ENCODE results near the gene CPEB1. TPM values are rescaled to one million over a fixed set of nuclear protein-coding genes. Genes with fewer than 3 reads are reported as not detected.

CPEB1 gene
- total and polyA plus RNA-seq, 2 of the 13 experiments (the other 11 are each of a cell fraction or from before 2014, with no cell fraction given): 0.03 to 0.07 TPM

DNA sequence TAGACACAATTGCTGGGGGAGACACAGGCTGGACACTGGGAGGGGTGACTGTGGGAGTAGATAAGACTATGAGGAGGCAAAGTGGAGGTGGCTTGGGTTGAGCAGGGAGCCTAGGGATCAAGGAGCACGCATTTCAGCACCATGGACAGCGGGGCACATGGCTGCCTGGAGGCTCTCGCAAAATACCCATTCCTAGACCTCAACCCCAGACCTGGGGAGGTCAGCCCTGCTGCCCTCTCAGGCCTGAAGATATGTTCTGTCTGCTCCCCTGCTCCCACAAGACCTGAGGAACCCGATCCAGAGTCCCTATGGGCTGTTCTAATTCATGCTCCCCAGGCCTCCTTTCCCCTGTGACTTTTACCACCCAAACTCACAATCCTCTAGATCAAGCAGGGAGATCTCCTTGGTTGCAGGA, 16.0 kb upstream of the CPEB1 start (continued):
- TF ChIP-seq PATZ1 (CRISPR knock-in tag; IDR thresholded peaks at IDR 0.05): peak; percentile 24; the same call in 1 of the 2 replicates
- peak; percentile 69; the same call in 1 of the 2 replicates for TF ChIP-seq ONECUT2 (CRISPR knock-in tag; IDR thresholded peaks at IDR 0.05)
- TF ChIP-seq, protein P1, sequence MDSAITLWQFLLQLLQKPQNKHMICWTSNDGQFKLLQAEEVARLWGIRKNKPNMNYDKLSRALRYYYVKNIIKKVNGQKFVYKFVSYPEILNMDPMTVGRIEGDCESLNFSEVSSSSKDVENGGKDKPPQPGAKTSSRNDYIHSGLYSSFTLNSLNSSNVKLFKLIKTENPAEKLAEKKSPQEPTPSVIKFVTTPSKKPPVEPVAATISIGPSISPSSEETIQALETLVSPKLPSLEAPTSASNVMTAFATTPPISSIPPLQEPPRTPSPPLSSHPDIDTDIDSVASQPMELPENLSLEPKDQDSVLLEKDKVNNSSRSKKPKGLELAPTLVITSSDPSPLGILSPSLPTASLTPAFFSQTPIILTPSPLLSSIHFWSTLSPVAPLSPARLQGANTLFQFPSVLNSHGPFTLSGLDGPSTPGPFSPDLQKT (CRISPR knock-in tag; IDR thresholded peaks at IDR 0.05; ENCODE audit: borderline replicate concordance): no peak
- TF ChIP-seq BATF2 (CRISPR knock-in tag; IDR thresholded peaks at IDR 0.05): 0 out of 2 replicates have a peak, but pooled peaks have one; percentile 26
- TF ChIP-seq FOXA3 (CRISPR knock-in tag; IDR thresholded peaks at IDR 0.05): 0 out of 2 replicates have a peak, but pooled peaks have one; percentile 22
- peak; percentile 79; the same call in 1 of the 2 replicates for TF ChIP-seq AKNA (CRISPR knock-in tag; IDR thresholded peaks at IDR 0.05; ENCODE audit: borderline replicate concordance)
- TF ChIP-seq ZNF547 (CRISPR knock-in tag; IDR thresholded peaks at IDR 0.05): 0 out of 2 replicates have a peak, but pooled peaks have one; percentile 41
- peak; percentile 20; the same call in 1 of the 2 replicates for TF ChIP-seq TERF1 (CRISPR knock-in tag; IDR thresholded peaks at IDR 0.05)
- TF ChIP-seq, protein P2, sequence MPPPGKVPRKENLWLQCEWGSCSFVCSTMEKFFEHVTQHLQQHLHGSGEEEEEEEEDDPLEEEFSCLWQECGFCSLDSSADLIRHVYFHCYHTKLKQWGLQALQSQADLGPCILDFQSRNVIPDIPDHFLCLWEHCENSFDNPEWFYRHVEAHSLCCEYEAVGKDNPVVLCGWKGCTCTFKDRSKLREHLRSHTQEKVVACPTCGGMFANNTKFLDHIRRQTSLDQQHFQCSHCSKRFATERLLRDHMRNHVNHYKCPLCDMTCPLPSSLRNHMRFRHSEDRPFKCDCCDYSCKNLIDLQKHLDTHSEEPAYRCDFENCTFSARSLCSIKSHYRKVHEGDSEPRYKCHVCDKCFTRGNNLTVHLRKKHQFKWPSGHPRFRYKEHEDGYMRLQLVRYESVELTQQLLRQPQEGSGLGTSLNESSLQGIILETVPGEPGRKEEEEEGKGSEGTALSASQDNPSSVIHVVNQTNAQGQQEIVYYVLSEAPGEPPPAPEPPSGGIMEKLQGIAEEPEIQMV (CRISPR knock-in tag; IDR thresholded peaks at IDR 0.05; ENCODE audit: low read depth): no peak
- no peak for TF ChIP-seq MIER3 (CRISPR knock-in tag; IDR thresholded peaks at IDR 0.05; ENCODE audit: borderline replicate concordance)
- TF ChIP-seq, protein P3, sequence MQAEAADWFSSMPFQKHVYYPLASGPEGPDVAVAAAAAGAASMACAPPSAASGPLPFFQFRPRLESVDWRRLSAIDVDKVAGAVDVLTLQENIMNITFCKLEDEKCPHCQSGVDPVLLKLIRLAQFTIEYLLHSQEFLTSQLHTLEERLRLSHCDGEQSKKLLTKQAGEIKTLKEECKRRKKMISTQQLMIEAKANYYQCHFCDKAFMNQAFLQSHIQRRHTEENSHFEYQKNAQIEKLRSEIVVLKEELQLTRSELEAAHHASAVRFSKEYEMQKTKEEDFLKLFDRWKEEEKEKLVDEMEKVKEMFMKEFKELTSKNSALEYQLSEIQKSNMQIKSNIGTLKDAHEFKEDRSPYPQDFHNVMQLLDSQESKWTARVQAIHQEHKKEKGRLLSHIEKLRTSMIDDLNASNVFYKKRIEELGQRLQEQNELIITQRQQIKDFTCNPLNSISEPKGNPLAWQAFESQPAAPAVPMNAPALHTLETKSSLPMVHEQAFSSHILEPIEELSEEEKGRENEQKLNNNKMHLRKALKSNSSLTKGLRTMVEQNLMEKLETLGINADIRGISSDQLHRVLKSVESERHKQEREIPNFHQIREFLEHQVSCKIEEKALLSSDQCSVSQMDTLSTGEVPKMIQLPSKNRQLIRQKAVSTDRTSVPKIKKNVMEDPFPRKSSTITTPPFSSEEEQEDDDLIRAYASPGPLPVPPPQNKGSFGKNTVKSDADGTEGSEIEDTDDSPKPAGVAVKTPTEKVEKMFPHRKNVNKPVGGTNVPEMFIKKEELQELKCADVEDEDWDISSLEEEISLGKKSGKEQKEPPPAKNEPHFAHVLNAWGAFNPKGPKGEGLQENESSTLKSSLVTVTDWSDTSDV (CRISPR knock-in tag; IDR thresholded peaks at IDR 0.05): no peak
- peak; percentile 79 for TF ChIP-seq FOXC1 (CRISPR knock-in tag; IDR thresholded peaks at IDR 0.05; ENCODE audit: borderline replicate concordance)
- TF ChIP-seq ZNF652 (CRISPR knock-in tag; IDR thresholded peaks at IDR 0.05; ENCODE audit: borderline replicate concordance, low read depth): no peak
- TF ChIP-seq HOXD1 (CRISPR knock-in tag; IDR thresholded peaks at IDR 0.05): 0 out of 2 replicates have a peak, but pooled peaks have one; percentile 58

All from HepG2 (cell line).